CD14-positive monocyte (primary cell): ENCODE data around the gene COX10. TPM values are rescaled to one million over a fixed set of nuclear protein-coding genes. Genes with fewer than 3 reads are reported as not detected.

Experiments
- DNase-seq, 3 donors: peaks; one replicate each; pipeline ENCODE4 v3.0.0-alpha.2; 2011 to 2022
- H2AFZ ChIP-seq: 2 replicates; pipeline ENCODE4 v1.6.0; 2012; ENCODE audit warnings: mild to moderate bottlenecking, low read depth, low read length, inconsistent platforms; ENCODE audit not compliant: insufficient read depth, poor library complexity, severe bottlenecking
- H3K27ac ChIP-seq, 2 donors: 1 replicate in 1 of 2; 2 replicates in 1 of 2; pipeline ENCODE4 v1.5.1; 2012 to 2013; ENCODE audit warnings: low read length in 2 of 2, control low read depth in 1 of 2, inconsistent platforms in 1 of 2, low read depth in 1 of 2, mild to moderate bottlenecking in 1 of 2
- H3K27me3 ChIP-seq, 2 donors: one replicate each; pipeline versions ENCODE4 v1.6.0 to v1.6.1; 2011 to 2013; ENCODE audit warnings: low read length in 2 of 2; ENCODE audit not compliant: control insufficient read depth in 2 of 2, insufficient read depth in 2 of 2
- H3K36me3 ChIP-seq, 2 donors: replicated peaks in 1 of 2; 1 replicate in 1 of 2; 2 replicates in 1 of 2; pipeline versions ENCODE4 v1.5.1 to v1.6.1; 2012 to 2013; ENCODE audit warnings: low read length in 2 of 2, control low read depth in 1 of 2, inconsistent platforms in 1 of 2, mild to moderate bottlenecking in 1 of 2; ENCODE audit not compliant: insufficient read depth in 2 of 2, control insufficient read depth in 1 of 2
- H3K4me1 ChIP-seq, 2 donors: 1 replicate in 1 of 2; 2 replicates in 1 of 2; pipeline versions ENCODE4 v1.5.1 to v1.6.1; 2012 to 2013; ENCODE audit warnings: low read length in 2 of 2, control low read depth in 1 of 2, inconsistent platforms in 1 of 2, mild to moderate bottlenecking in 1 of 2, moderate library complexity in 1 of 2; ENCODE audit not compliant: insufficient read depth in 2 of 2, control insufficient read depth in 1 of 2
- H3K4me2 ChIP-seq: replicated peaks from 2 replicates; pipeline ENCODE3; 2012; ENCODE audit warnings: low read length, moderate library complexity, mild to moderate bottlenecking; ENCODE audit not compliant: poor library complexity, severe bottlenecking; ENCODE audit errors: extremely low read depth
- H3K4me3 ChIP-seq, 3 experiments: fragments of 200-600 bp in 1 of 3; sonication (generic) in 1 of 3; replicated peaks in 1 of 3; 1 replicate in 2 of 3; 2 replicates in 1 of 3; pipeline ENCODE4 v1.5.1; 2011 to 2013; ENCODE audit warnings: low read length in 3 of 3, mild to moderate bottlenecking in 3 of 3, control low read depth in 2 of 3, low read depth in 2 of 3, inconsistent platforms in 1 of 3, moderate library complexity in 1 of 3
- H3K79me2 ChIP-seq: 2 replicates; pipeline ENCODE4 v1.6.0; 2012; ENCODE audit warnings: mild to moderate bottlenecking, control low read depth, inconsistent platforms, low read length, moderate library complexity; ENCODE audit not compliant: insufficient read depth
- H3K9ac ChIP-seq: 2 replicates; pipeline ENCODE4 v1.6.0; 2017; ENCODE audit warnings: low read length, mild to moderate bottlenecking; ENCODE audit not compliant: insufficient read depth, poor library complexity, severe bottlenecking
- H3K9me3 ChIP-seq, 2 donors: replicated peaks in 1 of 2; 1 replicate in 1 of 2; 2 replicates in 1 of 2; pipeline versions ENCODE4 v1.5.1 to v1.6.1; 2012 to 2013; ENCODE audit warnings: low read length in 2 of 2, control low read depth in 1 of 2; ENCODE audit not compliant: control insufficient read depth in 1 of 2, insufficient read depth in 1 of 2
- H4K20me1 ChIP-seq: 2 replicates; pipeline ENCODE4 v1.6.0; 2012; ENCODE audit warnings: mild to moderate bottlenecking, low read length, control low read depth, moderate library complexity; ENCODE audit not compliant: insufficient read depth
- H3K27ac Mint-ChIP-seq, 7 donors: one replicate each; pipeline ENCODE4 v1.8.0; 2020; ENCODE audit warnings: mild to moderate bottlenecking in 7 of 7, mixed read lengths in 7 of 7, moderate library complexity in 6 of 7, inconsistent platforms in 2 of 7
- H3K27me3 Mint-ChIP-seq, 3 donors: one replicate each; pipeline ENCODE4 v1.8.0; 2021 to 2022; ENCODE audit warnings: low read depth in 3 of 3, mild to moderate bottlenecking in 3 of 3, mixed read lengths in 3 of 3, moderate library complexity in 3 of 3, inconsistent platforms in 1 of 3
- H3K36me3 Mint-ChIP-seq, 2 donors: one replicate each; pipeline ENCODE4 v1.8.0; 2020; ENCODE audit warnings: mixed read lengths in 2 of 2, inconsistent platforms in 1 of 2, mild to moderate bottlenecking in 1 of 2
- H3K4me1 Mint-ChIP-seq: one replicate; pipeline ENCODE4 v1.8.0; 2020; ENCODE audit warnings: mild to moderate bottlenecking, mixed read lengths
- H3K4me3 Mint-ChIP-seq, 2 donors: one replicate each; pipeline ENCODE4 v1.8.0; 2020; ENCODE audit warnings: mild to moderate bottlenecking in 2 of 2, mixed read lengths in 2 of 2, moderate library complexity in 1 of 2
- H3K9me3 Mint-ChIP-seq, 7 donors: one replicate each; pipeline ENCODE4 v1.8.0; 2020 to 2022; ENCODE audit warnings: mixed read lengths in 7 of 7, mild to moderate bottlenecking in 6 of 7, moderate library complexity in 6 of 7, inconsistent platforms in 2 of 7
- WGBS: methylation state at CpG from one replicate; pipeline ENCODE4 v1.1.5; 2013; ENCODE audit warnings: missing lambda C conversion rate; ENCODE audit not compliant: insufficient coverage; 5-methylcytosine and 5-hydroxymethylcytosine counted together
- intact Hi-C, 2 donors: fragments of 100-400 bp; cut with micrococcal nuclease; formaldehyde crosslinking; loops; one replicate each; pipeline versions ENCODE4 v1.15.0 to v1.15.1; 2023
- polyA plus RNA-seq, 3 donors: library from polyadenylated mRNA; depleted of rRNA in 1 of 3; unstranded in 2 of 3; stranded (reverse) in 1 of 3; fragments of 300-500 nt in 2 of 3; fragments of >200 nt in 1 of 3; fragmentation: Illumina TruSeq in 2 of 3; gene quantifications; 1 replicate in 2 of 3; 2 replicates in 1 of 3; pipeline ENCODE4 v1.2.3, GENCODE V29; 2012 to 2021
- TF ChIP-seq, protein P1 (sequence below): fragments of 200-600 bp; IDR thresholded peaks from one replicate; pipeline ENCODE4 v1.8.0; 2022; ENCODE audit warnings: antibody characterized with exemption, mild to moderate bottlenecking

COX10 gene
- polyA plus RNA-seq, 3 donors: 8.2 to 15.2 (median 11.3) TPM

DNA sequence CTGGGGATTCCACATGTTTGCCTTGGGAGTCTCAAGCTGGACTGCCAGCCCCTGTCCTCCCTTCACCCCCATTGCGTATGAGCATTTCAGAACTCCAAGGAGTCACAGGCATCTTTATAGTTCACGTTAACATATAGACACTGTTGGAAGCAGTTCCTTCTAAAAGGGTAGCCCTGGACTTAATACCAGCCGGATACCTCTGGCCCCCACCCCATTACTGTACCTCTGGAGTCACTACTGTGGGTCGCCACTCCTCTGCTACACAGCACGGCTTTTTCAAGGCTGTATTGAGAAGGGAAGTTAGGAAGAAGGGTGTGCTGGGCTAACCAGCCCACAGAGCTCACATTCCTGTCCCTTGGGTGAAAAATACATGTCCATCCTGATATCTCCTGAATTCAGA, 138.5 kb downstream of the COX10 start:
- H3K36me3 Mint-ChIP-seq: peaks cover 47 to 54% of the 10 kb centered on the region in 2 donors
- WGBS: 100% methylated on average over 2 of the region's 5 CpGs

DNA sequence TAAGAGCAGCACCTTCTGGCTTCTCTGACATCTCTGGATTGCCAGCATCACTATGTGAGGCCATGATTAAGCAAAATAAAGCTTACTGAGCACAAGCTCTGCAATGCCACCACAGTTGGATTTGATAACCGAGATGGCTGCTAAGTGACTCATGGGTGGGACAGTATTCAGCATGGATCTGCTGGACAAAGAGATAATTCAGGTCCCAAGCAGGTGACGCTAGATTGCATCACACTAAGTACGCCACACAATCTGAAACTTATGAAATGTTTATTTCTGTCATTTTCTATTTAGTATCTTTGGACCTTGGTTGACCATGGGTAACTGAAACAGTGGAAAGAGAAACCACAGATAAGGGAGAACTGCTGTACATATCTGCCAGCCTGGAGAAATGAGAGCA, 139.9 kb downstream of the COX10 start:
- no peaks in the 10 kb centered on the region for H4K20me1 ChIP-seq
- Mint-ChIP-seq H3K27ac (no peak overlapping the region), H3K9me3 (peaks cover 0 to 7% (median 4%) of the 10 kb centered on the region in 7 donors), H3K4me1 (peaks cover 2% of the 10 kb centered on the region), H3K36me3 (peaks cover 40 to 44% of the 10 kb centered on the region in 2 donors), H3K4me3 (no peak overlapping the region), H3K27me3 (peaks cover 0 to 2% (median 2%) of the 10 kb centered on the region in 3 donors)
- H3K79me2 ChIP-seq: no peaks in the 10 kb centered on the region
- WGBS: no CpG with 5 or more reads among the region's 3 CpGs
- intact Hi-C loops: no loop called here
- no peak overlapping the region for H3K4me2 ChIP-seq
- H2AFZ ChIP-seq: no peak overlapping the region
- H3K27ac ChIP-seq: no peak overlapping the region
- TF ChIP-seq, protein P1, sequence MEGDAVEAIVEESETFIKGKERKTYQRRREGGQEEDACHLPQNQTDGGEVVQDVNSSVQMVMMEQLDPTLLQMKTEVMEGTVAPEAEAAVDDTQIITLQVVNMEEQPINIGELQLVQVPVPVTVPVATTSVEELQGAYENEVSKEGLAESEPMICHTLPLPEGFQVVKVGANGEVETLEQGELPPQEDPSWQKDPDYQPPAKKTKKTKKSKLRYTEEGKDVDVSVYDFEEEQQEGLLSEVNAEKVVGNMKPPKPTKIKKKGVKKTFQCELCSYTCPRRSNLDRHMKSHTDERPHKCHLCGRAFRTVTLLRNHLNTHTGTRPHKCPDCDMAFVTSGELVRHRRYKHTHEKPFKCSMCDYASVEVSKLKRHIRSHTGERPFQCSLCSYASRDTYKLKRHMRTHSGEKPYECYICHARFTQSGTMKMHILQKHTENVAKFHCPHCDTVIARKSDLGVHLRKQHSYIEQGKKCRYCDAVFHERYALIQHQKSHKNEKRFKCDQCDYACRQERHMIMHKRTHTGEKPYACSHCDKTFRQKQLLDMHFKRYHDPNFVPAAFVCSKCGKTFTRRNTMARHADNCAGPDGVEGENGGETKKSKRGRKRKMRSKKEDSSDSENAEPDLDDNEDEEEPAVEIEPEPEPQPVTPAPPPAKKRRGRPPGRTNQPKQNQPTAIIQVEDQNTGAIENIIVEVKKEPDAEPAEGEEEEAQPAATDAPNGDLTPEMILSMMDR: no peak
- H3K9ac ChIP-seq: no peak overlapping the region
- no peaks in the 10 kb centered on the region for H3K4me1 ChIP-seq
- H3K27me3 ChIP-seq: no peaks in the 10 kb centered on the region
- H3K9me3 ChIP-seq: peaks cover 0 to 5% of the 10 kb centered on the region in 2 donors
- no peak for DNase-seq
- H3K36me3 ChIP-seq: peaks cover 4 to 41% of the 10 kb centered on the region in 2 donors
- H3K4me3 ChIP-seq: no peak overlapping the region

More for the DNA sequence above, 138.5 kb downstream of the COX10 start:
- intact Hi-C loops: no loop called here
- Mint-ChIP-seq H3K9me3 (peaks cover 0 to 7% (median 4%) of the 10 kb centered on the region in 7 donors), H3K4me1 (peaks cover 2% of the 10 kb centered on the region), H3K4me3 (no peak overlapping the region), H3K27ac (peak overlapping the region in 1 of 7 donors; percentile 43), H3K27me3 (peaks cover 0 to 2% (median 1%) of the 10 kb centered on the region in 3 donors)
- H3K9me3 ChIP-seq: peaks cover 0 to 5% of the 10 kb centered on the region in 2 donors
- DNase-seq: no peak
- TF ChIP-seq, protein P1: no peak
- no peak overlapping the region for H2AFZ ChIP-seq
- H3K4me2 ChIP-seq: no peak overlapping the region
- no peaks in the 10 kb centered on the region for H4K20me1 ChIP-seq
- H3K4me1 ChIP-seq: no peaks in the 10 kb centered on the region
- H3K4me3 ChIP-seq: no peak overlapping the region
- no peak overlapping the region for H3K27ac ChIP-seq
- H3K36me3 ChIP-seq: peaks cover 4 to 50% of the 10 kb centered on the region in 2 donors
- no peak overlapping the region for H3K9ac ChIP-seq
- no peaks in the 10 kb centered on the region for H3K79me2 ChIP-seq
- H3K27me3 ChIP-seq: no peaks in the 10 kb centered on the region
